ENCODE measurements around the gene METTL13.

DNA sequence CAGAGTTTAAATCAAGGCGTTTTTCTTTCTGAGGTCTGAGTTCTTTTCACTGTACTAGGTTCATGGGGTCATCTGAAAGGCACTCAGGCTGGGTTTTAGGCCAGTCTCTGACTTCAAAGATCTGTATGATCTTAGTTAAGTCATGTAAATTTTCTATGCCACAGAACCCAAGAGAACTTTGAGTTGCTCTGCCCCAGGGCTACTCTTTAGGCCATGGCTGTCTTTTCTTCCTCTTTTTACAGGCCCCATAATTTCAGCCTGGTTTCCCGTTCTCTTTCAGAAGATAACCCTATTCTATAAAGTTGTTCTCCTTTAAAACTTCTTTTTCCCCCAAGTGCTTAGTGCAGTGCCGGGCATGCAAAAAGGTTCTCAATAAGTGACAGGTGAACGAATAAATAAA, 26.1 kb downstream of the METTL13 start:
- TF ChIP-seq SMC3 (conservative IDR thresholded peaks at IDR 0.05; ENCODE audit: poor library complexity) (no peak), EZH2 (IDR thresholded peaks at IDR 0.05; ENCODE audit: borderline replicate concordance, insufficient read depth, low read length, poor library complexity, severe bottlenecking) (no peak), RAD21 (conservative IDR thresholded peaks at IDR 0.05) (no peak), EP300 (conservative IDR thresholded peaks at IDR 0.05; ENCODE audit: poor library complexity, severe bottlenecking) (no peak), MXI1 (conservative IDR thresholded peaks at IDR 0.05; ENCODE audit: poor library complexity, severe bottlenecking) (no peak), TAF1 (IDR thresholded peaks at IDR 0.05; ENCODE audit: low read depth) (no peak), POLR2AphosphoS5 (IDR thresholded peaks at IDR 0.05) (no peak)
- TF ChIP-seq, protein P1, sequence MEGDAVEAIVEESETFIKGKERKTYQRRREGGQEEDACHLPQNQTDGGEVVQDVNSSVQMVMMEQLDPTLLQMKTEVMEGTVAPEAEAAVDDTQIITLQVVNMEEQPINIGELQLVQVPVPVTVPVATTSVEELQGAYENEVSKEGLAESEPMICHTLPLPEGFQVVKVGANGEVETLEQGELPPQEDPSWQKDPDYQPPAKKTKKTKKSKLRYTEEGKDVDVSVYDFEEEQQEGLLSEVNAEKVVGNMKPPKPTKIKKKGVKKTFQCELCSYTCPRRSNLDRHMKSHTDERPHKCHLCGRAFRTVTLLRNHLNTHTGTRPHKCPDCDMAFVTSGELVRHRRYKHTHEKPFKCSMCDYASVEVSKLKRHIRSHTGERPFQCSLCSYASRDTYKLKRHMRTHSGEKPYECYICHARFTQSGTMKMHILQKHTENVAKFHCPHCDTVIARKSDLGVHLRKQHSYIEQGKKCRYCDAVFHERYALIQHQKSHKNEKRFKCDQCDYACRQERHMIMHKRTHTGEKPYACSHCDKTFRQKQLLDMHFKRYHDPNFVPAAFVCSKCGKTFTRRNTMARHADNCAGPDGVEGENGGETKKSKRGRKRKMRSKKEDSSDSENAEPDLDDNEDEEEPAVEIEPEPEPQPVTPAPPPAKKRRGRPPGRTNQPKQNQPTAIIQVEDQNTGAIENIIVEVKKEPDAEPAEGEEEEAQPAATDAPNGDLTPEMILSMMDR (IDR thresholded peaks at IDR 0.05; ENCODE audit: poor library complexity, severe bottlenecking) = no peak
- TF ChIP-seq, protein P2, sequence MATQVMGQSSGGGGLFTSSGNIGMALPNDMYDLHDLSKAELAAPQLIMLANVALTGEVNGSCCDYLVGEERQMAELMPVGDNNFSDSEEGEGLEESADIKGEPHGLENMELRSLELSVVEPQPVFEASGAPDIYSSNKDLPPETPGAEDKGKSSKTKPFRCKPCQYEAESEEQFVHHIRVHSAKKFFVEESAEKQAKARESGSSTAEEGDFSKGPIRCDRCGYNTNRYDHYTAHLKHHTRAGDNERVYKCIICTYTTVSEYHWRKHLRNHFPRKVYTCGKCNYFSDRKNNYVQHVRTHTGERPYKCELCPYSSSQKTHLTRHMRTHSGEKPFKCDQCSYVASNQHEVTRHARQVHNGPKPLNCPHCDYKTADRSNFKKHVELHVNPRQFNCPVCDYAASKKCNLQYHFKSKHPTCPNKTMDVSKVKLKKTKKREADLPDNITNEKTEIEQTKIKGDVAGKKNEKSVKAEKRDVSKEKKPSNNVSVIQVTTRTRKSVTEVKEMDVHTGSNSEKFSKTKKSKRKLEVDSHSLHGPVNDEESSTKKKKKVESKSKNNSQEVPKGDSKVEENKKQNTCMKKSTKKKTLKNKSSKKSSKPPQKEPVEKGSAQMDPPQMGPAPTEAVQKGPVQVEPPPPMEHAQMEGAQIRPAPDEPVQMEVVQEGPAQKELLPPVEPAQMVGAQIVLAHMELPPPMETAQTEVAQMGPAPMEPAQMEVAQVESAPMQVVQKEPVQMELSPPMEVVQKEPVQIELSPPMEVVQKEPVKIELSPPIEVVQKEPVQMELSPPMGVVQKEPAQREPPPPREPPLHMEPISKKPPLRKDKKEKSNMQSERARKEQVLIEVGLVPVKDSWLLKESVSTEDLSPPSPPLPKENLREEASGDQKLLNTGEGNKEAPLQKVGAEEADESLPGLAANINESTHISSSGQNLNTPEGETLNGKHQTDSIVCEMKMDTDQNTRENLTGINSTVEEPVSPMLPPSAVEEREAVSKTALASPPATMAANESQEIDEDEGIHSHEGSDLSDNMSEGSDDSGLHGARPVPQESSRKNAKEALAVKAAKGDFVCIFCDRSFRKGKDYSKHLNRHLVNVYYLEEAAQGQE (IDR thresholded peaks at IDR 0.05; ENCODE audit: borderline replicate concordance) = no peak

Data from neural cell (in vitro differentiated cells).